Measurements from ENCODE around the gene DONSON. TPM values are rescaled to one million over a fixed set of nuclear protein-coding genes. Genes with fewer than 3 reads are reported as not detected.

The DONSON gene
- total and polyA plus RNA-seq, 9 of the 15 experiments (the other 6 are each of a cell fraction or from before 2014, with no cell fraction given), result 26.7 to 124 (median 62.6) TPM

- ChIA-PET POLR2A (interaction anchor here (0.9 kb wide), 1 partner anchor 42 kb away, joined by 3 read pairs; no protein-coding TSS in a partner anchor), CTCF (ENCODE audit: low intra/inter-chr PET ratio) (no interaction called here)
- Histone ChIP-seq H2AFZ (ENCODE audit: low read depth, low read length) (no peak overlapping the region), H3K4me1 (replicated peaks in 1 of 2; ENCODE audit: control insufficient read depth in 2 of 2, insufficient read depth in 2 of 2, low read length in 2 of 2) (peaks cover 0 to 4% of the 10 kb centered on the region in 2 experiments; a peak in 1 of 5 replicates), H3K9me3 (replicated peaks; ENCODE audit: control insufficient read depth, insufficient read depth, low read depth, low read length) (no peaks in the 10 kb centered on the region), H3K4me2 (ENCODE audit: insufficient read depth, low read length) (no peak overlapping the region), H3K9me1 (ENCODE audit: control insufficient read depth, insufficient read depth, low read length) (no peaks in the 10 kb centered on the region), H3K79me2 (ENCODE audit: control insufficient read depth, insufficient read depth, low read length) (no peaks in the 10 kb centered on the region), H3K27me3 (ENCODE audit: control insufficient read depth in 2 of 2, insufficient read depth in 2 of 2, low read length in 2 of 2) (no peaks in the 10 kb centered on the region), H3K27ac (ENCODE audit: extremely low read depth, low read depth, low read length) (no peak overlapping the region), H3K9ac (ENCODE audit: insufficient read depth in 1 of 2, low read depth in 2 of 2, low read length in 2 of 2) (no peak overlapping the region), H3K4me3 (no peak overlapping the region), H4K20me1 (replicated peaks; ENCODE audit: control insufficient read depth, insufficient read depth, low read length) (no peaks in the 10 kb centered on the region), H3K36me3 (ENCODE audit: control insufficient read depth, insufficient read depth, low read length) (peaks cover 27% of the 10 kb centered on the region; the same call in 1 of the 3 replicates)
- DNase-seq (ENCODE audit: extremely low read depth in 1 of 4, low spot score in 3 of 4), result no peak
- in situ Hi-C loops (cut with MboI) (no loop called here), intact Hi-C loops (cut with micrococcal nuclease) (no loop called here)
- ATAC-seq, result peak; percentile 38; the same call in 1 of the 3 replicates
- no peak for FAIRE-seq
- no TSS peak for BruUV-seq (replicated peaks)
- TF ChIP-seq, protein P1, sequence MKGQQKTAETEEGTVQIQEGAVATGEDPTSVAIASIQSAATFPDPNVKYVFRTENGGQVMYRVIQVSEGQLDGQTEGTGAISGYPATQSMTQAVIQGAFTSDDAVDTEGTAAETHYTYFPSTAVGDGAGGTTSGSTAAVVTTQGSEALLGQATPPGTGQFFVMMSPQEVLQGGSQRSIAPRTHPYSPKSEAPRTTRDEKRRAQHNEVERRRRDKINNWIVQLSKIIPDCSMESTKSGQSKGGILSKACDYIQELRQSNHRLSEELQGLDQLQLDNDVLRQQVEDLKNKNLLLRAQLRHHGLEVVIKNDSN (CRISPR knock-in tag; IDR thresholded peaks at IDR 0.05), result no peak
- no peak for TF ChIP-seq SLC30A9 (CRISPR knock-in tag; IDR thresholded peaks at IDR 0.05)
- TF ChIP-seq LCOR (CRISPR knock-in tag; IDR thresholded peaks at IDR 0.05), result no peak
- no peak for TF ChIP-seq CBX8 (IDR thresholded peaks at IDR 0.05; ENCODE audit: borderline replicate concordance, extremely low read depth, low read depth, low read length, poor library complexity, severe bottlenecking)
- TF ChIP-seq CSDE1 (IDR thresholded peaks at IDR 0.05), result no peak
- no peak for TF ChIP-seq ZNF407 (IDR thresholded peaks at IDR 0.05; ENCODE audit: low read depth)
- TF ChIP-seq RREB1 (CRISPR knock-in tag; IDR thresholded peaks at IDR 0.05), result no peak
- TF ChIP-seq PPARD (CRISPR knock-in tag; IDR thresholded peaks at IDR 0.05), result no peak
These were observed 33.8 kb upstream of the DONSON start for GRCh38 chr21:33622253-33622652.
